Right renal cortex interstitium (tissue), 3 donors: ENCODE measurements around the gene SRRM5. TPM values are rescaled to one million over a fixed set of nuclear protein-coding genes. Genes with fewer than 3 reads are reported as not detected.

Experiments
- DNase-seq, 3 donors: peaks; one replicate each; pipeline ENCODE4 v3.0.0-alpha.2; 2013; ENCODE audit warnings: low read depth in 3 of 3, low spot score in 2 of 3
- polyA plus RNA-seq, 3 donors: library from polyadenylated mRNA; unstranded; fragments of 120-200 nt; gene quantifications; one replicate each; pipeline ENCODE4 v1.2.1, GENCODE V29; 2013; ENCODE audit not compliant: insufficient read length in 3 of 3

The SRRM5 gene
- polyA plus RNA-seq, 3 donors = 0.59 to 0.80 (median 0.67) TPM

DNA sequence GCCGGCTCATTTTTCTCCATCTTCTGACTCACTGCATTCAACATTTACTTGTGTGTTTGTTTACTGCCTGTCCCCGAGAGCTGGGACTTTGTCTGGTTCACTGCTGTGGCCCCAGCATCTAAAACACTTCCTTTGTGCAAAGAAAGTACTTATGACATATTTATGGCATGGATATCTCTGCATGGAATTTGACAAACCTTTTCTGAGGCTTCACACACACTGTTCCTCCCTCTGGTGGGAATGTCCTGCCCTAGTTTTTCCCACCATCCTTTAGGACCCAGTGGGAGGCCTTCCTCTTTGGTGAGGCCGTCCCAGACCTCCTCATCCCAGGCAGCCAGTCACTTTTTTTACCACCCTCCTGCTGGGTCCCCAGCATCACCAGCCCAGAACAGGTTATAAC lies 1.4 kb upstream of the SRRM5 start:
- DNase-seq = no peak

DNA sequence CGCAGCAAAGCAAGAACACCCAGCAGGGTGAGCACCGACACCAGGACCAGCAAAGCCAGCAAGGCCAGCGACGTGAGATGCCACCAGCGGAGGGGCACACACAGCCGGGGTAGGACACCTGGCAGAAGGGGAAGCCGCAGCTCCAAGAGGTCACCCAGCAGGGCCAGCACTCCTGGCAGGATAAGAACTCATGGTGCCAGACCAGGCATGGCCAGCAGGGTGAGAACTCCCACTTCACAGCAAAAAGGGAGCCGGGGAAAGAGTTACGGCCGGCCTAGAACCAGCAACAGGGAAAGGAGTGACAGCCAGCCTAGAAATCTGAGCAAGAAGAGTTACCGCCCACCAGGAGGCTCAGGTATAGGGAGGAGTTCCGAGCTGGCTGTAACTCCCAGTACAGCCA lies 486 bp downstream of the SRRM5 start:
- DNase-seq = no peak

DNA sequence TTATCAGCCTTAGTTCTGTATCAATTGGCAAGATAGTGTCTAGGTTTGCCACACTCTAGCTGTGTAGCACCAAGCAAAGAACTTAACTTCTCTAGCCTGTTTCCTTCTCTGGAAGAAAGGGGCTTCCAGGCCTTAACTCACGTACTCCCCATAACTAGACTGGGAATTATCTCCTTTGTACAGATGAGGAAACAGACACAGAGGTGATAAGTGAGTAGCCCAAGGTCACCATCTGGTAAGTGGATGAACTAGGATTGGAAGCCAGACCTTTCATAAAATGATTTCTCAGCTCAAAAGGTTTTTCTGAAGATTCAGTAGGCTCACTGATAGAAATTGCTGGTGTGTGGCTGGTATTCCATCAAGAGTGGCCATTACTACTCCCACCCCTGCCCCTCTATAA lies 4.4 kb downstream of the SRRM5 start:
- DNase-seq = no peak

DNA sequence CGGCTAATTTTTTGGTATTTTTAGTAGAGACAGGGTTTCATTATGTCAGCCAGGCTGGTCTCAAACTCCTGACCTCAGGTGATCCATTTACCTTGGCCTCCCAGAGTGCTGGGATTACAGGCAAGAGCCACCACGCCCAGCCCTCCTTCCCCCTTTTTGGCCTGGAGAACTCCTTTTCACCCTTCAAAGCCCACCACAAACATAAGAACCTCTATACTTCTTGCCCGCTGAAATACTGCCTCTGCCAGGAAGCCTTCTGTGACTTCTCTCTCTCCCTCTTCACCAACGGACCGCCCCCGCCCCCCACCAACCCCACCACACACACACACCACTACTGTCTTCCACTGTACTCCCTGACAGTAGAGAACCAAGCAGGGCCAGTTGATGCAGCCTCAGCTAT lies 5.1 kb downstream of the SRRM5 start:
- no peak for DNase-seq

- no peak for DNase-seq
Observed at GRCh38 chr19:43618921-43619261, 7.0 kb downstream of the SRRM5 start.

DNA sequence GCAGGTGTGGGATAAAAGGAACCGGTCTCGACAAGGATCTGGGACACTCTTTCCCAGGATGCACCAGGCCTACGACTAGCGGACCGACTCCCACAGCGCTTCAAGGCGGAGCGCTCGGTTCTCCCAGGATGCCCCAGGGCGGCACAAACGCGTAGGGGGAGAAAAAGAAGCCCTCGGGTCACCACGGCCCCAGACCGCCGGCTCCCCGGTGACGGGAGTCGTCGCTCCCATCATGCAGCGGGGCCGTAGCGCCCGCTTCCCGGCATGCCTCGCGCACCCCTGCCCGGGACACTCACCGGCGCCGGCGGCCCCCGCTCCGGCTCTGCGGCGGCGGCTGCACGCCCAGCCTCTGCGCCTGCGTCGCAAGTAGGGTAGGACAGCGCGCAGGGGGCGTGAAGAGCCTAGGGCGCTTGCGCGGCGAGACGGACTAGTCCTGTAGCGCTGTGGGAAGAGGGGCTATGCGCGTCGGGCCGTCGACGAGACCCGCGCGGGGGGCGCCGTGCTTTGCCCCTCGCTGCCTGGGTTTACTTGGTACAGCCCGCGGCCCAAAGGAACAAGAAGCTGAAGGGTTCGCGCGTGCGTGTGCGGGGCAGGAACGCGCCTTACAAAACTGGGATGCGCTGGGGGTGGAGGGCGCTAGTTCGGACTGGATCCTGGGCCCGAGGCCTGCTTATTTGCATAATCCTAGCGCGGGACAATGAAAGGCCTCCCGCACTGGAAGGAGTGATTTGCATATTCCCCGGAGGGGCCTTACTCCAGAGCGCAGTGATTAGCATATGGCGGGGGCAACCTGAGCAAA lies 7.6 kb downstream of the SRRM5 start, which contains the start of gene ZNF428:
ZNF428 (minus strand) TSS at position 368 of the 799 bp plus-strand sequence. CDS start 5,325 bp downstream, outside the sequence.
- peak in 1 of 3 donors; percentile 83 for DNase-seq

DNA sequence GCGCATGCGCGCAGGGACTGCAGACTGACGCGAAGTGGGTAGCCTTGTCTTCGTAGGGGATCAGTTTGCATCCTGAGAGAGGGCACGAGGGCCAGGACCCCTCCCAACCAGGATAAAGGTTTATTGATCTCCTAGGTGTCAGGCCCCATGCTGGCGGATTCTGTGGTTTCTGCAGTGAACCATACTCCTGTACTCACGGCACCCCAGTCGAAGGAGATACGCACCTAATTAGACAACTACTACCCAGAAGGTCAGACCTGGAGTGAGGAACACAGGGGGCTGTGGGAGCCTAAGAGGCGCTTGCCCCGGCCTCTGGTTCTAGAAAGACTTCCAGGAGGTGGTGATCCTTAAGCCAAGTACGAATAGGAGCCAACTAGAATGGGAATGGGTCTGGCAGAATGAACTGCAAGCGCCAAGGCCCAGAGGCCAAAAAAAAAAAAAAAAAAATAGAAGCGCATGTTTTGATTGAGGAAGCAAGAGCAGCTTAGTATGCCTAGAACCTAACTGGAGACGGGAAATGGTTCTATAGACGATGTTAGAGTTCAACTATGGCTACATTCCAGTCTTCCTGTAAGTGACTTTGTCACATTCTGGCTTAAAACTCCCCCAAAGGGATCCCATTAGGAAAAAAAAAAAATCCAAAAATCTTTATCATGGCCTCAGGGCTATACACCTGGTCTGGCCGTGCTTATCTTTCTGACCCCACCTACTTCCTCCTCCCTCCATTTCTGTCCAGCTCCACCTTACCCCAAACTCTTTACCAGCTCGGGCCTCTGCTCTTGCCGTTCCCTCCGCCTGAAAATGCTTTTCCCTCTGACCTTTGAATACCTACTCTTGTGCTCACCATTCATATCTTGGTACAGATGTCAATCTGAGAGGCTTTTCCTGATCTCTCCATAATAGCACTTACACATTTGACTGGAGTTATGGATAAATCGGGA lies 8.4 kb downstream of the SRRM5 start:
- no peak for DNase-seq

- DNase-seq = no peak
Observed at GRCh38 chr19:43622070-43622469, 10.2 kb downstream of the SRRM5 start.

DNA sequence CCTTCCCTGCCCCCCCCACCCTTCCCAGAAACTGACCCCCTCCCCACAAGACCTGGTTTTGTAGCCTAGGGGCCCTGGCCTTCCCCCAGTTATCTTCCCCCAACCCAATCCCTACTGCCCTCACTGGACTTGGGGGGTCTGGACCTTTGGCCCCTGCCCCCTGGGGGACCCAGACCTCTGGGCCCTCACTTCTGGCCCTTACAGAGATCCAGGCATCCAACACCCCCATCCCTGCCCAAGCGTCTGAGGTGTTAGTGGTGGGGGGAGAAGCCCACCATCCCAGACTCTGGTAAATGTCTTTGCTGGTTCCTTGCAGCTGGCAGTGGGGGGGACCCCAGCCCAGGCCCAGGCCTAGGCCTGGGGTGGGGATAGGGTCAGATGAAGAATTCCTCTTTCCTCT lies 11.1 kb downstream of the SRRM5 start:
- DNase-seq = no peak

DNA sequence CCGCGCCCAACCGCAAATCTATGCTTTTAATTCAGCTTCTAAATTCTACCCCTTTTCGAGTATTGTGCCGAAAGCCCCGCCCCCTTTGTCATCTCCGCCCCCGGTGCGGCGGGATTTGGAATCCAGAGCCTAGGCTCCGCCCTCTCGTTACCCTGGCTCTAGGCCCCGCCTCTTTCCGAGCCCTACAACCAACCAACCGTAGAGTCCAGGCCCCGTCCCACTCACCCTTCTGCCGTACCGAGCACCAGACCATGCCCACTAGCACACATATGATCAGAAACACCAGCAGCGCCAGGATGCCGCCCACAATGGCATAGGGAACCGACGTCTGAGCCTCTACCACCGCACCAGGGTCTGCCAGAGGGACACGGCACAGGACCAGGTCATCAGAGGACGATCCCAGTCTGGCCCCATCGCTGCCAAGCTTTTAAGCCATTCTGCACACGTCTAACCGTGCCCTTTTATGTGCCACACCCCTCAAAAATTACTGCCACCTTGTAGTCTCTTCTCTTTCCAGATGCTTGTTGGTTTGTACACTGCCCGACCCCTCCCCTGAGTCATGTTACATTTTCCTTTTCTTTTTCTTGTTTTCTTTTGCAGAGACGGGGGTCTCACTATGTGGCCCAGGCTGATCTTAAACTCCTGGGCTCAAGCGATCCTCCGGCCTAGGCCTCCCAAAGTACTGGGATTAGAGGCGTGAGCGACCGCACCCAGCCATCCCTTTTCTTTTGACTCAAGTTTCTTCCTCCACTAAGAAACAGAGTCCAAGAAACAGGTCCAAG lies 12.2 kb downstream of the SRRM5 start:
- no peak for DNase-seq

- no peak for DNase-seq
Observed at GRCh38 chr19:43624933-43625332, 13.0 kb downstream of the SRRM5 start.

DNA sequence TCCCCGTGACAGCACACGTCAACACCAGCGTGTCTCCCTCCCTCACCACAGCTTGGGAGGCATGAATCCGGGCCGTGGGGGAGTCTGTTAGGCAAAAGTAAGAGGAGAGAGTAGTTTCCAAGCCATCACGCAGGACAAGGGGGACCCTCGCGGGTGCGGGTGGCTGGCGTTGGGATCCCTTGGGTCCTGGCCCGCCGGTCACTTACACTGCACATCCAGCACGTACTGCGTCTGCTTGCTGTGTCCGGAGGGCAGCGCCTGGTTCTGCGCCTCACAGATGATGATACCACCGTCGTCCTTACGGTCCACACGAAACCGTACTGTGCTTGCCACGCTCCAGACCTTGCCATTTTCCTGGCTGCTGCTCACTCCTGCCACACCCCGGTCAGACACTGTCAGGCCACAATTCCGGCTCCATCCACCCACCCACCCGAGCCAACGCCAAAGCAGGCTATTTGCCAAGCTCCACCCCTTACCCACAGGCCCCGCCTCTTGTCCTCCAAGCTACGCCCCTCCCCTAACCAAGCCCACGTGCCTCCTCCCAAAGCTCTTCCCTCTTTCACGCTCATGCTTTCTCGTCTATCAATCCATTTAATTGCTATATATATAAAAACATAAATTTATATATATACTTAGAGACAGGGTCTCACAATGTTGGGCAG lies 14.2 kb downstream of the SRRM5 start:
- DNase-seq = no peak

DNA sequence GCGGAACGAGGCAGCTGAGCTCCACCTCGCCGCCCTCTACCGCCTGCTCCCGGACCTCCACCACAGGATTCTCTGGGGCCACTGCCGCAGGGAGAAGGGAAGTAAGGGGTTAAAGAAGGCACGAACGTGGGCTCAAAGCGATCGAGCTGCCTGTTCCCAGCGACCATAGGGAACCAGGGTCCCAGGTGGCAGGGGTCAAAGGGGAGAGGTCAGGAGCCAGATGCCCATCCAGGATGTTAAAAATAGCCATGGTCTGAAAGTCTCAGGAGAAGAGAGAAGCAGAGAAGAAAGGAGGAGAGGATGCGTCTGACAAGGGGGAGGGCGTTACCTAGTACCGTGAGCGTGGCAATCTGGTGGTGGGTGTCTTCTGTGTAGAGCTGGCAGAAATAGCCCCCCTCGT lies 14.9 kb downstream of the SRRM5 start:
- DNase-seq = no peak

- DNase-seq = no peak
Observed at GRCh38 chr19:43628646-43629326, 16.9 kb downstream of the SRRM5 start.

GRCh38 chr19:43631491-43631890 lies 19.6 kb downstream of the SRRM5 start:
- DNase-seq = no peak

- no peak for DNase-seq
Observed at GRCh38 chr19:43633520-43633919, 21.6 kb downstream of the SRRM5 start.

GRCh38 chr19:43634068-43634467 lies 22.2 kb downstream of the SRRM5 start:
- no peak for DNase-seq

- DNase-seq = no peak
Observed at GRCh38 chr19:43634506-43634871, 22.6 kb downstream of the SRRM5 start.

DNA sequence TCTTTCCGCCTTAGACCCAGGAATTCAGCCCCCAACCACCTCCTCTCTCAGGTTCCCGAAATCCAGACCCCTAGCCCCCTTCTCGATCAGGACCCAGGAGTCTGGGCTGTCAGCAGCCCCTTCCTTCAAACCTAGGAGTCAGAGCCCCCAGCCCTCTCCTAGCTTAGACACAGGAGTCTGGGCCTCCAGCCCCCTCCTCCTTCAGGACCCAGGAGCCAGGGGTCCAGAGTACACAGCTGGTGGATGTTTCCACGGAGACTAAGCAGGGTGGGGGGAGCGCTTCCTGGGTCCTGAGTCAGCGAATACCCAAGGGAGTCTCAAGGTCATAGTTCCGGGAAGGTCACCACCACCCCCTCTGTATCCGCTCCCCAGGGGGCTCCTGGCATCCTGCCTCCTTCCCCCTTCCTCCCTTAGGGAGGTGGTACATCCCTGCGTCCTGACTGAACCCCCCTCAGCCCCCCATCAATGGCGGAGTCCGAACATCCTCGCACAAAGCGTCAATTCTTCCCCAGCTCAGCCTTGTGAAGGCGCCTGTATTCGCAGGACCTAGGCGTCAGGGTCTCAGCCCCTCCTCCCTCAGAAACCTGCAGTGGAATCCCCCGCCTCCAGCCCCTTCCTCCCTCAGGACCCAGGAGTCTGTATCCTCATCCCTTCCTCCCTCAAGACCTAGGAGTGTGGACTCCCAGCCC lies 23.1 kb downstream of the SRRM5 start:
- DNase-seq = no peak
